Hypothalamus (tissue), 51 donors: ENCODE results near the gene DENND1A.

ENCODE experiments used
- DNase-seq, 51 donors: peaks; one replicate each; lab custom pipeline; 2025; lab: John Stamatoyannopoulos, UW

DENND1A gene

GRCh38 chr9:123356851-123357742 lies 572.8 kb downstream of the DENND1A start:
- DNase-seq = peak in 20 of 51 donors; percentile 22 to 64 (median 44)

- DNase-seq = peak in 29 of 51 donors; percentile 19 to 72 (median 51)
Observed at GRCh38 chr9:123355761-123356431, 574.0 kb downstream of the DENND1A start, which contains the start of gene CRB2. Gene CRB2 (plus strand): TSS chr9:123356197. CDS start chr9:123356261, 64 bp downstream.

GRCh38 chr9:123354806-123355508 lies 575.0 kb downstream of the DENND1A start:
- peak in 19 of 51 donors; percentile 20 to 68 (median 48) for DNase-seq

- peak in 44 of 51 donors; percentile 12 to 81 (median 58) for DNase-seq
Observed at GRCh38 chr9:123353984-123354591, 575.8 kb downstream of the DENND1A start.

- no peak for DNase-seq
Observed at GRCh38 chr9:123353041-123353440, 576.9 kb downstream of the DENND1A start.

GRCh38 chr9:123350590-123351310 lies 579.2 kb downstream of the DENND1A start:
- DNase-seq = no peak

GRCh38 chr9:123349691-123350480 lies 580.0 kb downstream of the DENND1A start:
- peak in 30 of 51 donors; percentile 14 to 67 (median 36) for DNase-seq

GRCh38 chr9:123349033-123349432 lies 580.9 kb downstream of the DENND1A start:
- DNase-seq = no peak

- no peak for DNase-seq
Observed at GRCh38 chr9:123348317-123348992, 581.5 kb downstream of the DENND1A start.

GRCh38 chr9:123347289-123348060 lies 582.5 kb downstream of the DENND1A start:
- no peak for DNase-seq

- no peak for DNase-seq
Observed at GRCh38 chr9:123346826-123347225, 583.1 kb downstream of the DENND1A start.

GRCh38 chr9:123346026-123346425 lies 583.9 kb downstream of the DENND1A start:
- DNase-seq = no peak

- no peak for DNase-seq
Observed at GRCh38 chr9:123345567-123345955, 584.4 kb downstream of the DENND1A start.

- no peak for DNase-seq
Observed at GRCh38 chr9:123344192-123344949, 585.6 kb downstream of the DENND1A start.

GRCh38 chr9:123343443-123344191 lies 586.3 kb downstream of the DENND1A start:
- no peak for DNase-seq

GRCh38 chr9:123342247-123342646 lies 587.7 kb downstream of the DENND1A start:
- DNase-seq = no peak
